Measurements from ENCODE around the gene DLG2.

Gene DLG2

GRCh38 chr11:85171648-85172257 lies 455.4 kb downstream of the DLG2 start:
- no peaks in the 10 kb centered on the region for H3K4me1 ChIP-seq (ENCODE audit: control insufficient read depth, insufficient read depth, low read length, poor library complexity, severe bottlenecking)
- no peak overlapping the region for H3K27ac ChIP-seq (ENCODE audit: insufficient read depth, low read length, poor library complexity, severe bottlenecking)
- no peaks in the 10 kb centered on the region for H3K27me3 ChIP-seq (replicated peaks; ENCODE audit: control insufficient read depth, insufficient read depth, low read length, poor library complexity, severe bottlenecking)
- no peaks in the 10 kb centered on the region for H3K9me3 ChIP-seq (ENCODE audit: control insufficient read depth, low read length)
- DNase-seq = no peak
- no peaks in the 10 kb centered on the region for H3K36me3 ChIP-seq (ENCODE audit: control insufficient read depth, insufficient read depth, low read length)
- H3K4me3 ChIP-seq (ENCODE audit: insufficient read depth, low read depth, low read length, poor library complexity, severe bottlenecking) = no peak overlapping the region

GRCh38 chr11:85170184-85170583 lies 457.0 kb downstream of the DLG2 start:
- DNase-seq = no peak
- Histone ChIP-seq H3K9me3 (ENCODE audit: control insufficient read depth, low read length) (no peaks in the 10 kb centered on the region), H3K4me3 (ENCODE audit: insufficient read depth, low read depth, low read length, poor library complexity, severe bottlenecking) (no peak overlapping the region), H3K27me3 (replicated peaks; ENCODE audit: control insufficient read depth, insufficient read depth, low read length, poor library complexity, severe bottlenecking) (no peaks in the 10 kb centered on the region), H3K4me1 (ENCODE audit: control insufficient read depth, insufficient read depth, low read length, poor library complexity, severe bottlenecking) (no peaks in the 10 kb centered on the region), H3K36me3 (ENCODE audit: control insufficient read depth, insufficient read depth, low read length) (no peaks in the 10 kb centered on the region), H3K27ac (ENCODE audit: insufficient read depth, low read length, poor library complexity, severe bottlenecking) (no peak overlapping the region)

- Histone ChIP-seq H3K27ac (ENCODE audit: insufficient read depth, low read length, poor library complexity, severe bottlenecking) (no peak overlapping the region), H3K27me3 (replicated peaks; ENCODE audit: control insufficient read depth, insufficient read depth, low read length, poor library complexity, severe bottlenecking) (no peaks in the 10 kb centered on the region), H3K4me1 (ENCODE audit: control insufficient read depth, insufficient read depth, low read length, poor library complexity, severe bottlenecking) (no peaks in the 10 kb centered on the region), H3K36me3 (ENCODE audit: control insufficient read depth, insufficient read depth, low read length) (no peaks in the 10 kb centered on the region), H3K9me3 (ENCODE audit: control insufficient read depth, low read length) (no peaks in the 10 kb centered on the region), H3K4me3 (ENCODE audit: insufficient read depth, low read depth, low read length, poor library complexity, severe bottlenecking) (no peak overlapping the region)
- DNase-seq = no peak
Measured at GRCh38 chr11:85167471-85167870, 459.7 kb downstream of the DLG2 start.

DNA sequence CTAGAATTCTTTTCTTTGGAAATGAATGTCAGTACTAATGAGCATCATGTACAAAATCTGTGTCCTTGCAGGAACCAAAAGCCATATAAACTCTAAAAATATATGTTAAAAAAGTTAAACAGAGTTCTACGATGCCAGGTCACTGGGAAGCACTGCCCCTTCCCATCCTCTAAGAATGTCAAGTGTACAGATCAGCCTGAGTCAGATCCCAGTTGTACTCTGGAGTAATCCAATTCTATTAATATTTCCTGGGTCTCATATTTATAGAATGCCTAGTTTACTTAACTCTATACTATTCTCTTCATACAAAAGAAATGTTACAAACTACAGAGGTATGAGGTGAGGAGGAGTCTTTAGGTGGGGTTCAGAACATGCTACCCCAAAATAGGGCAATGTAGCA lies 460.1 kb downstream of the DLG2 start:
- no peaks in the 10 kb centered on the region for H3K4me1 ChIP-seq (ENCODE audit: control insufficient read depth, insufficient read depth, low read length, poor library complexity, severe bottlenecking)
- H3K27me3 ChIP-seq (replicated peaks; ENCODE audit: control insufficient read depth, insufficient read depth, low read length, poor library complexity, severe bottlenecking) = no peaks in the 10 kb centered on the region
- no peak overlapping the region for H3K27ac ChIP-seq (ENCODE audit: insufficient read depth, low read length, poor library complexity, severe bottlenecking)
- H3K4me3 ChIP-seq (ENCODE audit: insufficient read depth, low read depth, low read length, poor library complexity, severe bottlenecking) = no peak overlapping the region
- no peak for DNase-seq
- no peaks in the 10 kb centered on the region for H3K36me3 ChIP-seq (ENCODE audit: control insufficient read depth, insufficient read depth, low read length)
- H3K9me3 ChIP-seq (ENCODE audit: control insufficient read depth, low read length) = no peaks in the 10 kb centered on the region

DNA sequence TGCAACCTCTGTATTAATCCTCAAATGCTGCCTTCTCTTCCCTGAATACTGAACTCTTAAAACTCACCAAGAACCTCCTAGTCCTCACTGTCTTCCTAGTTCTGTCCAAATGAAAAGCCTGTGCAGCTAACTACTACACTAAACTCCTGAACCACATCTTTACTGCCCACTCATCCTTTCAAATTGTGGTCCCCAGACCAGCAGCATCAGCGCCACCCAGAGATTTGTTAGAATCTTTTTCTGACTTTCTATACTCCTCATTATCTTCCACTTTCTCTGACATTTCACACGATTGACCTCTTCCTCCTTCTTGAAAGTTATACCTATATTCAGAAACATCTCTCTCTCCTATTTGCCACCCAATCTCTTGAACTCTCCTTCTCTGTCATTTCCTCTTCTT lies 461.3 kb downstream of the DLG2 start:
- no peak for DNase-seq
- Histone ChIP-seq H3K4me3 (ENCODE audit: insufficient read depth, low read depth, low read length, poor library complexity, severe bottlenecking) (no peak overlapping the region), H3K36me3 (ENCODE audit: control insufficient read depth, insufficient read depth, low read length) (no peaks in the 10 kb centered on the region), H3K27me3 (replicated peaks; ENCODE audit: control insufficient read depth, insufficient read depth, low read length, poor library complexity, severe bottlenecking) (no peaks in the 10 kb centered on the region), H3K9me3 (ENCODE audit: control insufficient read depth, low read length) (no peaks in the 10 kb centered on the region), H3K27ac (ENCODE audit: insufficient read depth, low read length, poor library complexity, severe bottlenecking) (no peak overlapping the region), H3K4me1 (ENCODE audit: control insufficient read depth, insufficient read depth, low read length, poor library complexity, severe bottlenecking) (no peaks in the 10 kb centered on the region)

DNA sequence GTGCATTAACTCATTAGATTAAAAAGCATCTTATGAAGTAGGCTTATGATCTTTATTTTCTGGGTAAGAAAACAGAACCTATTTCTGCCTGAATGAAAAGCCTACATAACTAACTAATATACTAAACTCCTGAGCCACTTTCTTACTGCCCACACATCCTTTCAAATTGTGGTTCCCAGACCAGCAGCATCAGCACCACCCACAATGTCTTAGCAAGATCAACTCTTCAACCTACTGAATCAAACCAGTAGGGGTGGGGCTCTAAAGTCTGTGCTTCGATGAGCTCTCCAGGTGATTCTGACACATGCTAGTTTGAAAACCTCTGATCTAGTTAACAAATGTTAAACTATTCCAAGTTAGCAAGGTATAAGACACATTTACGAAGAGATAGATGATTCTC lies 462.4 kb downstream of the DLG2 start:
- no peak overlapping the region for H3K27ac ChIP-seq (ENCODE audit: insufficient read depth, low read length, poor library complexity, severe bottlenecking)
- no peaks in the 10 kb centered on the region for H3K9me3 ChIP-seq (ENCODE audit: control insufficient read depth, low read length)
- no peaks in the 10 kb centered on the region for H3K4me1 ChIP-seq (ENCODE audit: control insufficient read depth, insufficient read depth, low read length, poor library complexity, severe bottlenecking)
- no peaks in the 10 kb centered on the region for H3K36me3 ChIP-seq (ENCODE audit: control insufficient read depth, insufficient read depth, low read length)
- no peaks in the 10 kb centered on the region for H3K27me3 ChIP-seq (replicated peaks; ENCODE audit: control insufficient read depth, insufficient read depth, low read length, poor library complexity, severe bottlenecking)
- DNase-seq = no peak
- H3K4me3 ChIP-seq (ENCODE audit: insufficient read depth, low read depth, low read length, poor library complexity, severe bottlenecking) = no peak overlapping the region

DNA sequence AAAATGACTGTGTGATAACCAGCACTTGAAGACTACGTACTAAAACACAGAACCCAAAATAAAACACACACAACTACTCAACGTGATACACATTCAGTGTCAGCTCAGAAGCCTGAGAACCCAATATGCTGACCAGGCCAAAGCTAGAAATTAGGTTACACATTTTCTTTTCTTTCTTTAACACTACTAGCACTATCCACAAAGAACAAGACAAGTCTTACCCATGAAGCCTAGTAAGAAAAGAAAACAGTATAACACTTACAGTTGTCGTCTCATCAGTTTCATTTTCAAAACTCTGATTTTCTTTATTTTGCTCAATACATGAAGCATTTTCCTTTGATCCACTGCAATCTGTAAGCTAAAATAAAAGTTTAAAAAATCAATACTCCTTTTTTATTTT lies 472.9 kb downstream of the DLG2 start:
- Histone ChIP-seq H3K27me3 (replicated peaks; ENCODE audit: control insufficient read depth, insufficient read depth, low read length, poor library complexity, severe bottlenecking) (no peaks in the 10 kb centered on the region), H3K4me1 (ENCODE audit: control insufficient read depth, insufficient read depth, low read length, poor library complexity, severe bottlenecking) (no peaks in the 10 kb centered on the region), H3K36me3 (ENCODE audit: control insufficient read depth, insufficient read depth, low read length) (no peaks in the 10 kb centered on the region), H3K27ac (ENCODE audit: insufficient read depth, low read length, poor library complexity, severe bottlenecking) (no peak overlapping the region), H3K4me3 (ENCODE audit: insufficient read depth, low read depth, low read length, poor library complexity, severe bottlenecking) (no peak overlapping the region), H3K9me3 (ENCODE audit: control insufficient read depth, low read length) (no peaks in the 10 kb centered on the region)
- no peak for DNase-seq

DNA sequence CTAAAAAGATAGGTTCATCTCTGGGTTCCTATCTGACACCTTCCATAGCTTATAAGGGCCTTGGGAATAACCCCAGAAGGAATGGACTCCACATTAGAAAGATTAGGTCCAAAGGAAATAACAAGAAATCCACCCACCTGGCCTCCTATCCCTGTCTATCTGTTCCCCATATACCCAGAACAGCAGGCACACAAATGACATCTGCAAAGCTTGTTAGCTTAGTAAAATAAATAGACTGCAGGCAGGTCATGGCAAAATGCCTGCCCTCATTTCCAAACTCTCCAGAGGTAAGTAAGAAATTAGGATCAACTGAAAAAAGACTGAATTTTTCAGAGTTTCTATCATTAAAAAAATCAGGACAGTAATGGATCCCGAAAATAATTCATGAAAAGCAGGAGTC lies 489.5 kb downstream of the DLG2 start:
- Histone ChIP-seq H3K27me3 (replicated peaks; ENCODE audit: control insufficient read depth, insufficient read depth, low read length, poor library complexity, severe bottlenecking) (no peaks in the 10 kb centered on the region), H3K27ac (ENCODE audit: insufficient read depth, low read length, poor library complexity, severe bottlenecking) (no peak overlapping the region), H3K4me1 (ENCODE audit: control insufficient read depth, insufficient read depth, low read length, poor library complexity, severe bottlenecking) (no peaks in the 10 kb centered on the region), H3K4me3 (ENCODE audit: insufficient read depth, low read depth, low read length, poor library complexity, severe bottlenecking) (no peak overlapping the region), H3K9me3 (ENCODE audit: control insufficient read depth, low read length) (no peaks in the 10 kb centered on the region), H3K36me3 (ENCODE audit: control insufficient read depth, insufficient read depth, low read length) (no peaks in the 10 kb centered on the region)
- DNase-seq = no peak

DNA sequence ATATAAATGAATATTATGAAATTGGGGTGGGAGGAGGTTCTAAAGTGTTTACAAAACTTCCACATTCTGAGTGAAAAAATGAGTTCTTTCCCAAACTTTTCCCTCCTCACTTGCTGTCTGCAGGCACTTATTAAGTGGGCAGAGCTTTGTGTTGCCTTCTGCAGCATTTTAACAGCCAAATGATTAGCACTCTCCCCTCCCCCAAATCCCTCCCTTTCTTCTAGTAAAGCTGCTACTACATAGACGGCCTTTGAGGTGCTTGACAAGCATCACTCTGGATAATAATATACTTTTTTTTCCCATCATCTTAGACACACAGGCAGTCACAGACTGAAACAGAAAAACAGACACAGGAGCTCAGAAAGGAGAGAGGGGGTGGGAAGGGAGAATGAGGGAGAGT lies 493.5 kb downstream of the DLG2 start:
- Histone ChIP-seq H3K27ac (ENCODE audit: insufficient read depth, low read length, poor library complexity, severe bottlenecking) (no peak overlapping the region), H3K27me3 (replicated peaks; ENCODE audit: control insufficient read depth, insufficient read depth, low read length, poor library complexity, severe bottlenecking) (no peaks in the 10 kb centered on the region), H3K36me3 (ENCODE audit: control insufficient read depth, insufficient read depth, low read length) (no peaks in the 10 kb centered on the region), H3K4me3 (ENCODE audit: insufficient read depth, low read depth, low read length, poor library complexity, severe bottlenecking) (no peak overlapping the region), H3K4me1 (ENCODE audit: control insufficient read depth, insufficient read depth, low read length, poor library complexity, severe bottlenecking) (no peaks in the 10 kb centered on the region), H3K9me3 (ENCODE audit: control insufficient read depth, low read length) (no peaks in the 10 kb centered on the region)
- no peak for DNase-seq

- no peaks in the 10 kb centered on the region for H3K4me1 ChIP-seq (ENCODE audit: control insufficient read depth, insufficient read depth, low read length, poor library complexity, severe bottlenecking)
Measured at GRCh38 chr11:85132851-85133585, 494.1 kb downstream of the DLG2 start.

More at GRCh38 chr11:85132851-85133585, 494.1 kb downstream of the DLG2 start:
- Histone ChIP-seq H3K4me3 (ENCODE audit: insufficient read depth, low read depth, low read length, poor library complexity, severe bottlenecking) (no peak overlapping the region), H3K27ac (ENCODE audit: insufficient read depth, low read length, poor library complexity, severe bottlenecking) (no peak overlapping the region), H3K27me3 (replicated peaks; ENCODE audit: control insufficient read depth, insufficient read depth, low read length, poor library complexity, severe bottlenecking) (no peaks in the 10 kb centered on the region), H3K9me3 (ENCODE audit: control insufficient read depth, low read length) (no peaks in the 10 kb centered on the region), H3K36me3 (ENCODE audit: control insufficient read depth, insufficient read depth, low read length) (no peaks in the 10 kb centered on the region)
- no peak for DNase-seq

Measured in effector memory CD4-positive, alpha-beta T cell (primary cell).